ENCODE data around the gene TM7SF3.

DNA sequence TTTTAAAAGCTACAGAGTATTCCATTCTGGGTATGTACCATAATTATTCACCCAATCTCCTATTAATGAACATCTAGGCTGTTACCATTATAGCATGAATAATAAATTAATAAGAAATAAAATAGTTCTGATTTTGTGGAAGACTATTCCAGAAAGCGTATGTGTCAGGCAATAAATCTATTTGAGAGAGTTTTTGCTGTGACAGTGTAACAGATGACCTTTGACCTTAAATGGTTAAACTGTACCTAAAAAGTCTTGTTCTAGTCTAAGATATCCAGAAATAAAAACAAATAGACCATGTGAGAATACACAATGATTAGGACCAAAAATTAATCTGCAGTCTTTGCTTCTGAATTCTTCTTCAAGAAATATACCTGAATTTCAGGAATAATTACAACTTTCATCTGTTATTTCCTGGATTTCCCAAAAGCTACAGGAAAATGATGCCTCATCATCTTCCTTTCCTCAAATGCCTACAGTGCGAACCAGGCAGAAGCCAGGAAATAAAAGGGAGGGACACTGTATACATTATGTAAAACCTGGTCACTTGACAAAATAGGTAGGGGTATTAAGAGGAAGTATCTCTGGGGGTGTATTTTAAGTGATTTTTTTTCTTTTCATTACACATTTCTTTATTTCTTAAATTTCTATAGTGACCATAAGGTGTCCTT is 7.3 kb downstream of the TM7SF3 start:
- TF ChIP-seq EZH2 (IDR thresholded peaks at IDR 0.05; ENCODE audit: insufficient read depth, poor library complexity, severe bottlenecking) (no peak), EZH2phosphoT487 (IDR thresholded peaks at IDR 0.05; ENCODE audit: insufficient read depth, low read depth) (no peak)

Data from GM23248 (cell line).